ENCODE data around the gene TBKBP1.

- TF ChIP-seq POLR2AphosphoS5 (IDR thresholded peaks at IDR 0.05; ENCODE audit: low read depth, low read length) = no peak
- TF ChIP-seq SPI1 (IDR thresholded peaks at IDR 0.05; ENCODE audit: low read depth, low read length) = no peak
- no peak for TF ChIP-seq POLR2A (IDR thresholded peaks at IDR 0.05; ENCODE audit: low read depth, low read length)
- TF ChIP-seq TAF1 (IDR thresholded peaks at IDR 0.05; ENCODE audit: low read depth, low read length) = no peak
- no peak for TF ChIP-seq PAX5 (IDR thresholded peaks at IDR 0.05; ENCODE audit: insufficient read depth, low read length, severe bottlenecking)
Measured at GRCh38 chr17:47730681-47731080, 36.7 kb downstream of the TBKBP1 start.
